Astrocyte (in vitro differentiated cells and primary cell): Measurements from ENCODE around the gene KCNAB1. TPM values are rescaled to one million over a fixed set of nuclear protein-coding genes. Genes with fewer than 3 reads are reported as not detected.

Experiments
- DNase-seq: peaks from one replicate; pipeline ENCODE4 v3.0.0-alpha.2; 2010; ENCODE audit warnings: low read depth
- FAIRE-seq: peaks from 2 replicates; lab custom pipeline; 2011; peaks lifted over from hg19 to GRCh38; lab: Jason Lieb, UNC
- H2AFZ ChIP-seq: 2 replicates; pipeline ENCODE4 v1.6.0; 2012; ENCODE audit warnings: low read depth, low read length, inconsistent platforms
- H3K27ac ChIP-seq: 2 replicates; pipeline ENCODE4 v1.5.1; 2011; ENCODE audit warnings: low read depth, low read length, inconsistent platforms
- H3K27me3 ChIP-seq: 2 replicates; pipeline ENCODE4 v1.6.0; 2011; ENCODE audit warnings: low read length, inconsistent platforms; ENCODE audit not compliant: insufficient read depth
- H3K36me3 ChIP-seq: 2 replicates; pipeline ENCODE4 v1.5.1; 2011; ENCODE audit warnings: low read length, inconsistent platforms; ENCODE audit not compliant: insufficient read depth
- H3K4me1 ChIP-seq: 2 replicates; pipeline ENCODE4 v1.5.1; 2011; ENCODE audit warnings: low read length, inconsistent platforms; ENCODE audit not compliant: insufficient read depth
- H3K4me2 ChIP-seq: 2 replicates; pipeline ENCODE4 v1.6.0; 2012; ENCODE audit warnings: low read length, inconsistent platforms
- H3K4me3 ChIP-seq: 2 replicates; pipeline ENCODE4 v1.5.1; 2011; ENCODE audit warnings: low read depth, mild to moderate bottlenecking, low read length, inconsistent platforms; ENCODE audit not compliant: insufficient read depth
- H3K79me2 ChIP-seq: 2 replicates; pipeline ENCODE4 v1.6.0; 2012; ENCODE audit warnings: mild to moderate bottlenecking, low read length, inconsistent platforms; ENCODE audit not compliant: insufficient read depth
- H3K9ac ChIP-seq: 2 replicates; pipeline ENCODE4 v1.6.0; 2012; ENCODE audit warnings: mild to moderate bottlenecking, low read length, inconsistent platforms
- H3K9me3 ChIP-seq: 2 replicates; pipeline ENCODE4 v1.5.1; 2012; ENCODE audit warnings: low read depth, mild to moderate bottlenecking, low read length, inconsistent platforms; ENCODE audit not compliant: insufficient read depth
- H4K20me1 ChIP-seq: 2 replicates; pipeline ENCODE4 v1.6.0; 2012; ENCODE audit warnings: low read length, inconsistent platforms; ENCODE audit not compliant: insufficient read depth
- H3K27ac Mint-ChIP-seq: one replicate; pipeline ENCODE4 v1.8.0; 2021; ENCODE audit warnings: mild to moderate bottlenecking, mixed read lengths; ENCODE audit not compliant: unreplicated experiment
- H3K27me3 Mint-ChIP-seq: one replicate; pipeline ENCODE4 v1.8.0; 2021; ENCODE audit warnings: low read depth, mixed read lengths; ENCODE audit not compliant: unreplicated experiment
- H3K36me3 Mint-ChIP-seq: one replicate; pipeline ENCODE4 v1.8.0; 2021; ENCODE audit warnings: low read depth, mixed read lengths; ENCODE audit not compliant: unreplicated experiment
- H3K4me1 Mint-ChIP-seq: one replicate; pipeline ENCODE4 v1.8.0; 2021; ENCODE audit warnings: low read depth, mixed read lengths; ENCODE audit not compliant: unreplicated experiment
- H3K4me3 Mint-ChIP-seq: one replicate; pipeline ENCODE4 v1.8.0; 2021; ENCODE audit warnings: mild to moderate bottlenecking, moderate library complexity, mixed read lengths; ENCODE audit not compliant: unreplicated experiment
- H3K9me3 Mint-ChIP-seq: one replicate; pipeline ENCODE4 v1.8.0; 2021; ENCODE audit warnings: mild to moderate bottlenecking, mixed read lengths; ENCODE audit not compliant: unreplicated experiment
- EZH2 ChIP-seq: IDR thresholded peaks from 2 replicates; pipeline ENCODE4 v1.6.1; 2012; ENCODE audit warnings: mild to moderate bottlenecking, low read length, inconsistent platforms; ENCODE audit not compliant: insufficient read depth
- total RNA-seq: library from RNA; stranded (reverse); gene quantifications from 2 replicates; pipeline ENCODE4 v1.2.1, GENCODE V29; 2021
- TF ChIP-seq, protein P1 (sequence below): IDR thresholded peaks from 2 replicates; pipeline ENCODE4 v1.5.1; 2011; ENCODE audit warnings: low read depth, mild to moderate bottlenecking, inconsistent platforms, low read length, moderate library complexity; ENCODE audit not compliant: insufficient read depth

Gene KCNAB1
- total RNA-seq, 1 donor from 2014 or later, result 0.30 TPM

DNA sequence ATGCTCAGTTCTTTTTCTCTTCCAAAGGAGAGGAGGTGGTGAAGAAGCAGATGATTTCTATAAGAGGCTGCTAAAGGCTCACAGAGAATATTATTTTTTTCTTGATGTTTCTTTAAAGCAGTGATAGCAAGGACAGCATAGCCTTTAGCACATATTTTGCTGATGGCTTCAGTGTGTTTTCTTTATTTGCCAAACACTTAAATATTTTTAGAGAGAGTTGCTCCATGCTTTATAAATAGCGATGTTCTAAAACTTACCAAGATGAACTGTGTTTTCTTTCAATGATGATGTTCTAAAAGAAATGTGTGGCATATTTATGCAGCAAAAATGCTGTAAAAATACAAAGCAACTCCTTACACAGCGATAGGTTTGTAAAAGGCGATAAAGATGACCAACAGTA lies 11.8 kb upstream of the KCNAB1 start:
- Histone ChIP-seq H3K9ac (no peak overlapping the region), H3K36me3 (no peaks in the 10 kb centered on the region), H3K9me3 (no peaks in the 10 kb centered on the region), H3K4me2 (no peak overlapping the region), H3K79me2 (no peaks in the 10 kb centered on the region), H2AFZ (no peak overlapping the region), H3K27me3 (peaks cover 7% of the 10 kb centered on the region), H3K27ac (no peak overlapping the region), H4K20me1 (no peaks in the 10 kb centered on the region), H3K4me3 (no peak overlapping the region), H3K4me1 (no peaks in the 10 kb centered on the region)
- no peak for TF ChIP-seq EZH2
- TF ChIP-seq, protein P1, sequence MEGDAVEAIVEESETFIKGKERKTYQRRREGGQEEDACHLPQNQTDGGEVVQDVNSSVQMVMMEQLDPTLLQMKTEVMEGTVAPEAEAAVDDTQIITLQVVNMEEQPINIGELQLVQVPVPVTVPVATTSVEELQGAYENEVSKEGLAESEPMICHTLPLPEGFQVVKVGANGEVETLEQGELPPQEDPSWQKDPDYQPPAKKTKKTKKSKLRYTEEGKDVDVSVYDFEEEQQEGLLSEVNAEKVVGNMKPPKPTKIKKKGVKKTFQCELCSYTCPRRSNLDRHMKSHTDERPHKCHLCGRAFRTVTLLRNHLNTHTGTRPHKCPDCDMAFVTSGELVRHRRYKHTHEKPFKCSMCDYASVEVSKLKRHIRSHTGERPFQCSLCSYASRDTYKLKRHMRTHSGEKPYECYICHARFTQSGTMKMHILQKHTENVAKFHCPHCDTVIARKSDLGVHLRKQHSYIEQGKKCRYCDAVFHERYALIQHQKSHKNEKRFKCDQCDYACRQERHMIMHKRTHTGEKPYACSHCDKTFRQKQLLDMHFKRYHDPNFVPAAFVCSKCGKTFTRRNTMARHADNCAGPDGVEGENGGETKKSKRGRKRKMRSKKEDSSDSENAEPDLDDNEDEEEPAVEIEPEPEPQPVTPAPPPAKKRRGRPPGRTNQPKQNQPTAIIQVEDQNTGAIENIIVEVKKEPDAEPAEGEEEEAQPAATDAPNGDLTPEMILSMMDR, result no peak
- FAIRE-seq (no peak), DNase-seq (no peak)
- peaks cover 1% of the 10 kb centered on the region for H3K9me3 Mint-ChIP-seq
- H3K27me3 Mint-ChIP-seq, result peaks cover 4% of the 10 kb centered on the region
- no peaks in the 10 kb centered on the region for H3K36me3 Mint-ChIP-seq
- H3K27ac Mint-ChIP-seq, result no peak overlapping the region
- no peaks in the 10 kb centered on the region for H3K4me1 Mint-ChIP-seq
- no peak overlapping the region for H3K4me3 Mint-ChIP-seq

DNA sequence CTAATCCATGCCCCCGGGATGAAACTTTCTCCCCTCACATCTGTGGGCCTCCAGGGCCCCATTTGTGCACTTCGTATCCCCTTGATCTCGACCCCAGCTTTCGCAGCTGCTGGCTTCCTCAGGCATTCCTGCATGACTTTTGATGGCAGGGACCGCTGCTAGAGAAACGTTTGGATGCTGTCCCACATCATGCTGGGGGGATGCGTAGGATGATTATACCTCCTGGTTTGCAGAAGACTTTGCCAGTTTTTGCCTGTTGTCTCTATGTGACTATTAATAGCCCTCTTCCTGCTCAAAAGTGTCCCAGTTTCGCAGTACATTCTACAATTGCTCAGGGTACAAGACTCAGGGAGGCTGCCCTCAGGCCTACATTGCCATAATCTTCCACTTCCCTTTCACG lies 10.4 kb upstream of the KCNAB1 start:
- TF ChIP-seq, protein P1, result no peak
- TF ChIP-seq EZH2, result no peak
- no peaks in the 10 kb centered on the region for H3K4me1 Mint-ChIP-seq
- no peaks in the 10 kb centered on the region for H4K20me1 ChIP-seq
- DNase-seq (no peak), FAIRE-seq (no peak)
- H3K27me3 ChIP-seq, result peaks cover 7% of the 10 kb centered on the region
- H3K4me3 Mint-ChIP-seq, result no peak overlapping the region
- no peak overlapping the region for H3K9ac ChIP-seq
- peaks cover 1% of the 10 kb centered on the region for H3K9me3 Mint-ChIP-seq
- H3K4me2 ChIP-seq, result no peak overlapping the region
- H3K4me1 ChIP-seq, result no peaks in the 10 kb centered on the region
- H3K27ac Mint-ChIP-seq, result no peak overlapping the region
- H3K27ac ChIP-seq, result no peak overlapping the region
- no peaks in the 10 kb centered on the region for H3K36me3 ChIP-seq
- no peaks in the 10 kb centered on the region for H3K9me3 ChIP-seq
- H3K4me3 ChIP-seq, result no peak overlapping the region
- no peaks in the 10 kb centered on the region for H3K36me3 Mint-ChIP-seq
- H2AFZ ChIP-seq, result no peak overlapping the region
- peaks cover 4% of the 10 kb centered on the region for H3K27me3 Mint-ChIP-seq
- H3K79me2 ChIP-seq, result no peaks in the 10 kb centered on the region

DNA sequence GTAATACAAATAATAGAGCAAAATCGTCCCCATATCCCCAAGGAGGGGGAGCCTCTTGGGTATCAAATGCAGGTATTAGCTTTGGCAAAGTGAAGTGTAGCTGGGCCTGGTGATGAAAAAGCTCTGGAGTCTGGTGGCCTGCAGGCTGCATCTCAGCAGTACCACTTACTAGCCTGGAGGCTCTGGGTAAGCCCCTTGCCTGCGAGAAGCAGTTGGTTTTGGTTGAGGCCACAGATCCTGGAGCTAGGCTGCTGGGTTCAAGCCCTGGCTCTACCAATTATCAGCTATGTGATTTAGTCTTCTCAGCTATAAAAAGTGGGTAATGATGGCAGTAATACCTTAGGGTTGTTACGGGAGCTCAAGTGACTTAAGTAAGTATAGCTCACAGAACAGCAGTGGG lies 6.1 kb downstream of the KCNAB1 start:
- Mint-ChIP-seq H3K27ac (no peak overlapping the region), H3K4me1 (peaks cover 3% of the 10 kb centered on the region), H3K9me3 (no peaks in the 10 kb centered on the region), H3K27me3 (peaks cover 4% of the 10 kb centered on the region), H3K36me3 (no peaks in the 10 kb centered on the region), H3K4me3 (no peak overlapping the region)
- no peaks in the 10 kb centered on the region for H3K79me2 ChIP-seq
- H4K20me1 ChIP-seq, result no peaks in the 10 kb centered on the region
- no peaks in the 10 kb centered on the region for H3K36me3 ChIP-seq
- DNase-seq (no peak), FAIRE-seq (no peak)
- no peaks in the 10 kb centered on the region for H3K4me1 ChIP-seq
- H3K4me2 ChIP-seq, result no peak overlapping the region
- H3K4me3 ChIP-seq, result no peak overlapping the region
- no peak overlapping the region for H3K27ac ChIP-seq
- TF ChIP-seq, protein P1, result no peak
- TF ChIP-seq EZH2, result no peak
- H2AFZ ChIP-seq, result no peak overlapping the region
- H3K9ac ChIP-seq, result no peak overlapping the region
- no peaks in the 10 kb centered on the region for H3K9me3 ChIP-seq
- no peaks in the 10 kb centered on the region for H3K27me3 ChIP-seq
